NCI-H2196 (cell line): Measurements from ENCODE around the gene RAB21.
A peak's percentile ranks its signal among the peaks of the same experiment; 100 is the strongest.
"Not testable (repeated sequence)": the region's sequence is repeated elsewhere in the genome, so short reads cannot be mapped to it uniquely, and the experiment has no call there.

Experiments
- DNase-seq: peaks from one replicate; lab custom pipeline; 2025; ENCODE audit not compliant: unreplicated experiment; lab: John Stamatoyannopoulos, UW

Gene RAB21

DNA sequence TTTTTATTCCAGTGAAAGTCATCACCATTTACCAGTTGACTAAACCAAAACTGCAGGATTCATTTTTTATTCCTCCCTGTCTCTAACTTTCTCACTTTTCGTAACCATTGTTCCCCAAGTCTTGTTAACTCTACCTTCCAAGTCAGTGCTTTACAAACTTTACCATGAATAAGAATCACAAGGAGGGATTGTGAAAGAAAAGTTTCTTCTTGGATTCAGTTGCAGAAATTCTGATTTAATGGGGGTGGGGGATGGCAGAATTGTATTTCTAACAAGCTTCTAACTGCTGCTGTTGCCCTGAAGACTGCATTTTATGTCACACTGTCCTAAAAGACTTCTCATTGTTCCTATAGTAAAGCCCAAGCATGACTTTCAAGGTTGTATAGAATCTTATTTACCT, 5.0 kb upstream of the RAB21 start:
- DNase-seq, result no peak

DNA sequence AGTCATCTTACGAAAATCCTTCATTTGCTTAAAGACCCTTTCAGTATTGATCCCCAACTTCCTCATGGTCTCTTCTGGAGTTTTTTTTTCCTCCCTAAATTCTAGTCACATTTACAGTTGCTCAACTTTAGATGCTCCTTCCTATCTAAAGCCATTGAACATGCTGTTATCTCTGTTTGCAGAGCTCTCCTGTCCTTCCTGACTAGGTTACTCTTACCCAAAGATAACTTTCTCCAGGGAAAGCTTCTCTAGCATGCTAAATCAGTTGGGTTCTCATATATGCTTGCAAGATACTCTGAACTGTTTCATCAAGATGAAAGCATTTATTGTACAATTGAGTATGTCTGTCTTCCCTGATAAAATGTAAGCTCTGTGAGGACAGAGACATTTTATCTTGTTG, 1.8 kb upstream of the RAB21 start:
- DNase-seq, result no peak

DNA sequence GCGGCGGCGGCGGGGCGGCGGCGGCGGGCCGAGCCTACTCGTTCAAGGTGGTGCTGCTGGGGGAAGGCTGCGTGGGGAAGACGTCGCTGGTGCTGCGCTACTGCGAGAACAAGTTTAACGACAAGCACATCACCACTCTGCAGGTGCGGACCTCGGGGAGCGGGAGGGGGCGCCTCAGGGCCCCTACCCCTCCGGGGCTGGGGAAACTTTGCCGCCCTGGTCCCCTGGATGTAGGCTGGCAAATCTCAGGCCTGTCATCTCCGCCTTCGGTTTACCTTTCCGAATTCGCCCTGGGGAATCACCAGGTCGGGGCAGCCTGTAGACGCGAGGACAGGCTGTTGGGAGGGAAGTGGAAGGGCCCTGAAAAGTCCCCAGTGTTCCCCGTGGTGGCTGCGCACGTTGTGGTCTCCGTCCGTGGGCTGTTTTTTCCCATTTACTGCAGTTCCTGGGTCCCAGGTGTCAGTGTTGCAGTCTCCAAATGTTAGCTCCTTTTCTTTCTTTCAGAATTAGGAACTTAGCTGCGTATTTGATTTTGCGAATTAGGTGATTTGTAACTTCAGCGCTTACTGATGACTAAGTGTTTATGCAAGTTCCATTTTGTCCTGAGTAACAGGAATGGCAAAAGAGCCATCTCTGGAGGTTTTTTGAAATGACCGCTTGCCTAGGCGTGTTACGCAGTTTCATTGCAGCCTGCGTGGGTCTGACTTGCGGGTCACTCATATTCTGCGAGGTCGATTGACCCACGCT, 656 bp downstream of the RAB21 start:
- DNase-seq, result no peak

DNA sequence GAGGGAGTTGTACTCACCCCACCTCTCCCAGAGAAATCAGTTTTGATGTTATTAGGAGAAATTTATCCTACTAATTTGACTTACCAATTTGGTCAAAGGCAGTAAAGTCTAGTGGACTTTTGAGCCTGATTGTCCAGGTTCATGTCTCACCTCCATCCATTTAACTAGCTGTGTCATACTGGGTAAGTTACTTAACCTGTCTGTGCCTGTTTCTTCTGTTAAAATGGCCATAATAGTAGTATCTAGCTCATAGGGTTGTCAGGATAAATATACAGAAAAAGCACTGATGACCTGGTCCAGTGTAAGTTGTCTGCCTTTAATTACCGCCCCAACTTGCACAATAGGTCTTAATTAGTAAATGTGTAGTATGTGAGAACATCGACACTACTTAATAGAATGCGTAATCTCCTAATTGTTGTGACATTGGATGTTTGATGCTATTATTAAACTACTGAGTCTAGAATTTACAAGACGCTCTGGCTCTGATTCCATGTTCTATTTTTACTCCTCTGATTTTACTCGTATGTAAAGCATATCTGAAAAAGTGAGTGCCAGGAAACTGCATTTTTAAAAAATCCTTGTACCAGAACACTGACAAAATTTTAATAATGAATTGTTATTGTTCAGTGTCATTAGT, 1.5 kb downstream of the RAB21 start:
- DNase-seq, result no peak

DNA sequence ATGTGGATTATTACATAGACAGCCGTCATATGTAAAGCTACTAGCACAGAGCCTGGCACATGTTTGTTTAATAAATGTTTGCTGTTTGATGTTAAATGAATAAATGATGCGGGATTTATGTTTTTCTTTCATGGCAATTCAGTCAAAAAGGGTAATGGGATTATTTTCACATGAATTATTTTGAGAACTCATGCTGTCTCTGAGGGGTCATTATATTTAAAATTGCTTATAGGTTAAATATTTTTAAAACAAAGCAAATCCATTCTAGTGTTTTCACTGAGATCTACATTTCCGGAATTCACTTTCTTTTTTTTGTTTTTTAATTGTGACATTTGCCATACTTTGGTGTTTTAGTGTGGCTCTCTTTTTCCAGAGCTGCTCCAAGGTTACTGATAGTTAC, 5.3 kb downstream of the RAB21 start:
- no peak for DNase-seq

DNA sequence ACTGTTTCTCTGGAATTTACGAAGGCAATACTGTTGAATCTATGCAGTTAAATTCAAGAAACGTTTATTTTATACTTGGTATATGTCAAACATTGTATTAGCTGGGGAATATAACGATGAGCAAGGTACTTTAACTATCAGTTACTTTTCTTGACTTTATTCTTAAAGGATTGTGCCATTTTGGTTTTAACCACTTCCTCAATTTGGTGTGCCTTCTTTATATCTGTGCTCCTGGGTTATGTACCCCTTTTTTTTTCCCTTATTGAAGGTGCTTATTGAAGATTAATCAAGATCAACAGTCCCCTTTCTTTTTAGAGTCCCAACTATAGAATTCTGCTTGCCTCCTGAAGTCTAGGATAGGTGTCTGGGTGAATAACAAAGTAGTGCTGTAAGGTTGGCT, 5.8 kb downstream of the RAB21 start:
- no peak for DNase-seq

DNA sequence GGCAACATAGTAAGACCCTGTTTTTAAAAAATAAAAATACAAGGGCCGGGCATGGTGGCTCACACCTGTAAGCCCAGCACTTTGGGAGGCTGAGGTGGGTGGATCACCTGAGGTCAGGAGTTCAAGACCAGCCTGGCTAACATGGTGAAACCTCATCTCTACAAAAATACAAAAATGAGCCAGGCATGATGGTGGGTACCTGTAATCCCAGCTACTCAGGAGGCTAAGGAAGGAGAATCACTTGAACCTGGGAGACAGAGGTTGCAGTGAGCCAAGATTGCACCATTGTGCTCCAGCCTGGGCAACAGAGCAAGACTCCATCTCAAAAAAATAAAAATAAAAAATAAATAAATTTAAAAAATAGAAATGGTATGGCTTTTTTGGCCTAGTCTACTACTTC, 6.7 kb downstream of the RAB21 start:
- DNase-seq, result not testable (repeated sequence)

DNA sequence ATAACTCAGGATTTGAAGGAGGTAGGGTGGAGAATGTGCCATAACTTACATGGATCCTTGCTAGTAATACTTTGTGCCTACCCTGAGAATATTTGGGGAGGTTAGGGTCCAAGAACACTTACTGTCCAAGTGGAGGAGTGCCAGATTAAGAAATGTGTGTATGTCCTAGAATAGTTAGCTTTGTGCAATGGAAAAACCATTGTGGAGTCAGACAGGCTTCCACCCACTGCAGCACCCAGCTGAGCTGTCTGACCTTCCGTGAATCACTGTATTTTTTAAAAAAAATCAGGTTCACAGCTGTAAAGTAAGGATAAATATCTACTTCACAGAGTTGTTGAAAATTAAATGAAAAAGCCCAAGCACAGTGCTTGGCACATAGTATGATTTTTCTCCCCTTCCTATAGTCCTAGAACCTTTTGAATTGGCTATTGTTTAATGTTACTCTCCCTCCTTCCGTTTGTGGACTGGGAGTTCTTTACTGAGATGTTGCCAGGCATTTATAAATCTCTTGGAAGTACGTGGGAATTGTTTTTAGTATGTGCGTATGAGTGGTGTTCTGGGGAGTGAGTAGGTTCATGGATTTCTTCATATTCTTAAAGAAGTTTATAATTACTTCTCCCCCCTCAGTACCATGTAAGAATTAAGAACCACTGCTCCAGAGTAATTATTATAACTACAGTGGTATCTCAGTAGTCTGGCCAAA, 9.2 kb downstream of the RAB21 start:
- DNase-seq, result no peak

DNA sequence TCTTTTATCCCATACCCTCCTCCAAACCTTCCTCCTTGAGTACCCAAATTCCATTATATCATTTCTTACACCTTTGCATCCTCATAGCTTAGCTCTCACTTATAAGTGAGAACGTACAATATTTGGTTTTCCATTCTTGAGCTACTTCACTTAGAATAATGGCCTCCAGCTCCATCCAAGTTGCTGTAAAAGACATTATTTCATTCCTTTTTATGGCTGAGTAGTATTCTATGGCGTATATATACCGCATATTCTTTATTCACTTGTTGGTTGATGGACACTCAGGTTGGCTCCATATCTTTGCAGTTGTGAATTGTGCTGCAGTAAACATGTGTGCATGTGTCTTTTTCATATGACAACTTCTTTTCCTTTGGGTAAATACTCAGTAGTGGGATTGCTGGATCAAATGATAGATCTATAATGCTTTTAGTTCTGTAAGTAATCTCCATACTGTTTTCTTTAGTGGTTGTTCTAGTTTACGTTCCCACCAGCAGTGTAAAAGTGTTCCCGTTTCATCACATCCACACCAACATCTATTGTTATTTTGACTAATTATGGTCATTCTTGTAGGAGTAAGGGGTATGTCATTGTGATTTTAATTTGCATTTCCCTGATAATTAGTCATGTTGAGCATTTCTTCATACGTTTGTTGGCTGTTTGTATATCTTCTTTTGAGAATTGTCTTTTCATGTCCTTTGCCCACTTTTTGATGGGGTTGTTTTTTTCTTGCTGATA, 10.1 kb downstream of the RAB21 start:
- no peak for DNase-seq

DNA sequence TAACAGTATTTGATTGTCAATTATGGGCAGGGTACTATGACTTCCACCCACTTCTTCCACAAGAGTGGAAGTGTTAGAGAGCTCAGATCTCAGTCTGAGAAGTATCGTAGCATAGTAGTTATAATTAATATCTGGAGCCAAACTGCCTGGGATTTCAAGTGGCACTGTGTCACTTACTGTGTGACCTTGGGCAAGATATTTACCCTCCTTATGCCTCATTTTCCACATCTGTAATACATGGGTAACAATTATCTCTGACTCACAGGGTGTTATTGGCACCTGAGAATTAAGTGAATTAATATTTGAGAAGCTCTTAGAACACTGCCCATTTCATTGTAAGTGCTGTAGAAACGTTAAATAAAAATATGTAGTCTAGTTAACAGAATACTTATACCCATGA, 11.5 kb downstream of the RAB21 start:
- no peak for DNase-seq

DNA sequence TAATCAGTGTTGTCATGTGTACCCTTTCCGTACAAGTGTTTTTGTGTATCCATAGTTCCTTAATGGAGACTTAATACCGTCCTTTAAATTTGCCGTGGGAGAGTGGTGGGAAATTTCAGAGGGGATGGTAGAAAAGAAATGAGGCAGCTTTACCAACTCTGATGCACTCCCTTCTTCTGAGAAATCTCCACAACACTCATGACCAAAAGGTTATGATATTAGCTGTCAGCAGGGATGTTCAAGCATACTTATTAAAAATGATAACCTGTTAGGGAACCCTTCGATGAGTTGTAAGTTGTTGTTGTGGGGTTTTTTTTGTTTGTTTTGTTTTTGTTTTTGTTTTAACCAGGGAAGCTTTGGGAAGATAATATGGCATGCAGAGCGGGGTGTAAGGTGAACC, 12.5 kb downstream of the RAB21 start:
- no peak for DNase-seq

DNA sequence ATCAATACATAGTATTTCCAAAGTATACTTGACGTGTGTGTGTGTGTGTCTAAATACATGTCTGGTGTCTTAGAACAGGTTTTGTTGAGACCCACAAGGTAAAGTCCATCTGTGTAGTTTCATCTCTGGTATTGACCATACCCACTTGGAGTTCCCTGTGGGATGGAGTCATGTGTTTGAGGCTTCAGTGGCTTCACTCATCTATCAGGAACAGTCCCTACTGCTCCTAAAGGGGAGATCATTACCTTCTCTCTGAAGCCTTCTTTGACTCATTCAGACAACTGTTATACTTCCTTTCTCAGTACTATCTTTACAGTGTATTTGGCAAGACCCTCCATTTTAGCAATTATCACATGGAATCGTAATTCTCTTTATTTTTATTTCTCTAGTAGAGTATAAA, 14.2 kb downstream of the RAB21 start:
- DNase-seq, result no peak

DNA sequence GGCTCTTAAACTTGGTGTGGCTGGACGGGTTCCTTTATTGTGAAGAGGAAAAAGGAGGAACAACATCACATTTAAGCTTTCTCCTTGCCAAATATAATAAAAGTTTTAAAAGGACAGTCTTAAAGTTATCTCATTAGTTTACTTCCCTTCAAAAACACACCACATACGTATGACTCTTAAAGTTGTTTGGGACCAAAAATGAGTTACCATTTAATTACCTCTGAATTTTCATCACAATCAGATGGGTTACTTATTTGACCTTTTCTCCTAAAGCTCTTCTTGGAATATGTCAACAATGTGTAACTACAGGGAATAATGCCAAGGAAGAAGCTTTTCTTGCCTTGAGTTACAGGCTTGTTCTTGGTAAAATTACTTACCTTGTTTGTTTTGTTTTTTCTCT, 16.4 kb downstream of the RAB21 start:
- DNase-seq, result no peak

DNA sequence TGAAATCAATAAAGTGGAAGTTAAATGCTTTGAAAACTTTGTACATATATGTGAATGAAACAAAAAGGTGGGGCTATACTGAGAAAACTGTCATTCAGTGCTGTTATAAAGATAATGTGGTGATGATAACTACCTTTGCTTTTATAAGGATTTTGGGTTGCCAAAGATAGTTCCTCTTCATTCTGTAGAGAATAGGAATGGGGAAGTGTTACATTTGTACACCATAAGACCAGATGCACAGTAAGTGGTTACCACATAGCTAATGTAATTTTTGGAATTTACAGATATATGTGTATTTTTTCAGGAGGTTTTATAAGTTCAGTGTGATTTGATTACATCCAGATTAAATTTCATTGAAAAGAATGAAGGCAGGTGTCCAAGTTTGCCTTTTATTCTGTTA, 18.1 kb downstream of the RAB21 start:
- DNase-seq, result no peak

DNA sequence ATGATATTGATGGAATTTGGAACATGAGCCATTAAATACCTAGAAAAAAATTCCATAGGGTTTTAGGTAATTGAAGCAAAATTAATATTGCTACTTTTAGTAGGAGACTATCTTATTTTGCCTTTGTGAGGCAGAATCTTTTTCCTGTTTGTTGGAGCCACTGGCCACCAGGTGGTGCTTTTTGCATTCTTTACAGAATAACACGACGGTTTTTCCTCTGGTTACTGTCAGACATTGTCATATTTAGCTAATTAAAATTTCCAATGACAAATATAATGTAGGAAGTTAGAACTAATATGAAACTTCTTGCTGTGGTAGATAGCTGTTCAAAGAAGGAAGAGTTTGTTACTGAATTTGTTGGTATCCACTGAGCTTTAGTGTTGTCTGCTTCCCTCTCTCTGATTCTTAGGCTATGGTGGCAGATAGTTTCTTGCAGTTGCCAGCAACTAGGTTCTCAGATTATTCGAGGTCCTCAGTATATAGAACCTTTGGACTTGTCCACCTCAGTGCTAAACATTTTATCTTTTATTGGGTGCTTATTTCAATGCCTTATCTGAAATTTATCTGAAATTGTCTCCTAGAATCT, 25.7 kb downstream of the RAB21 start:
- peak; percentile 73 for DNase-seq

DNA sequence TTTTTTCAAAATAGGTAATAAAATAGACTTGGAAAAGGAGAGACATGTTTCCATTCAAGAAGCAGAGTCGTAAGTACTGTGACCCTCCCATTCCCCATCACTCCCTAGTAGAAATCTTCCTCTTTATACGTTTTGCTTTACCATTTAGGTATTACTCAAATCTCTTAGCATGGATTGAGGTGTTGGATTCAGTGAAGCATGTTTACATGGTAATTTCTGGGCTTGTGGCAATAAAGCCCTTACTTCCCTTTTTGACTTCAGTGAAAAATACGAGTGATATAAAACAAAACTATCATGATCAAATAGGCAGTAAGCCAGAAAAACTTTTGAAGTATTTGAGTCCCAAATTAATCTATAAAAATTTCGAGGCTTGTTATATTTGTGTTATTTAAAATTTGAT, 27.4 kb downstream of the RAB21 start:
- DNase-seq, result no peak

DNA sequence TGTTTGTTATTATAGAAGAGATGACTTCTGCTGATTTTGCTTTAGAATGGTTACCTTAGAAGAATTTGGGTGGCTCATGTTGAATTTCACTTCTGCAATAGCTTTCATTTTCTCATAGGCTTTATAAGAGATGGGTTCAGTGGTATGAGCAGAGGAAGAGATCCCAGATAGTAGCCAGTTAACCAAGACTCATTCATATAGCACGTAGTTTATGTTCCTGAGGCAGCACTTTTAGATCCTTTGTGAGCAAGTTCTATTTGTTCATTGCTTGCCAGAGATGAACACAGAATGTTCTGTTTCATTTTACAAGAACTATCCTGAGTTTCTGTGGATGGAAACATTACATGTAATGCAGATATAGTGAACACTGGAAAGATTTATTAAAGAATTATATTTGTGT, 32.2 kb downstream of the RAB21 start:
- DNase-seq, result no peak

DNA sequence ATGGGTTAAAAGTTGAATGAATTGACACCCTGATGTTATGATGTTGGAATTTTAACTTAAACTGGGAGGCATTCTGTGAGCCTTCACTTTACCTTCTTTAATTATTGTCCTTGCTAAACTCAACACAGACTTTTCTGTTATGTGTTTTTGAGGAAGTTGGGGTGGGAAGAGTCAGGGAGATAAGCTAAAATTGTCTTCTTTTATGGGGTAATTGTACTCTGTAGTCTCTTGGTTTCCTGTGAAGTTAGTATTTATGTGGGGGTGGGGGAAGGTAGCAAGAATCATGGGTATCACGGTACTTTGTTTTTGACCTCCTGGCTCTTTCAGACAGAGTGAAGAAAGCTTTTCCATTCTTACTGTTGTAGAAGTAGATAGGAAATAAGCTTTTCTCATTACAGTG, 32.9 kb downstream of the RAB21 start:
- no peak for DNase-seq

DNA sequence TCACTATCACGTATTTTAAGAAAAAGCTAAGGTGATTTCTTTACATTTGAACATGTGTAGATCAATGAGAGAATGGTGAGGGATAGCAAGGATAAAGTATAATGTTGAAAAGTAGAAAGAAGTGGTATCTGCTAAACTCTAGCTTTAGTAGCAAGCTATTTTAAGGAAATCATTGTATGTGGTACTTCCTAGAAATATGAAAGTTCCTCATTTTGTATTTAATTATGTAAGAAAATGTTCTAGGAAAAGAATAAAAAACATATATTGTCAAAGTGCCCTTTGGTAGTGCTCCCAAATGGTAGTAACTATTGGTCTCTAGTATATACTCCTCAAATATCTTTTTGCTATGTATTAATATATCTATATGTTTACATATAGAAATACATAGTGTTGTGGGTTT, 35.7 kb downstream of the RAB21 start:
- DNase-seq, result no peak

DNA sequence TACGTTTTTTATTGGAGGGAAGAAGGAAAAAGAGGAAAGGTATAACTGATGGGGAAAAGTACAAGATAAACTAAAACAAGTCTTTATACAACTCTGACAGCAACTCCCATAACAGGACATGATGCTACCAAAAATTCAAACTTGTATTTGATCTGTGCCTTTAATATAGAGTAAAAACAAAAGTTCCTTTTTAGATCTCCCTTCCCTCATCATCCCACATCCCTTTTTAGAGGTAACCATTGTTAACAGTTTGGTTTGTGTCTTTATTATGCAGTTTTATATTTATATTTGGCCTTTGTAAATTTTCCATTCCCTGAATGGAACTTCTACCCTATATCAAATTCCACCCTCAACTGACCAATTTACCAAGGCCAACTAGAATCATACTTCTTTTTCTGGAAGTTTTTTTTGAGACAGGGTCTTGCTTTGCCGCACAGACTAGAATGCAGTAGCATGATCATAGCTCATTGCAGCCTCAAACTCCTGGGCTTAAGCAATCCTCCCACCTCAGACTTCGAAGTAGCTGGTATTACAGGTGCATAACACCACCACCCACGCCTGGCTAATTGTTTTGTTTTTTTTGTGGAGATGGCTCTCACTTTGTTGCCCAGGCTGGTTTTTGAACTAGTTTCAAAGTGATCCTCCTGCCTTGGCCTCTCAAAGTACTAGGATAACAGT, 36.9 kb downstream of the RAB21 start:
- no peak for DNase-seq

DNA sequence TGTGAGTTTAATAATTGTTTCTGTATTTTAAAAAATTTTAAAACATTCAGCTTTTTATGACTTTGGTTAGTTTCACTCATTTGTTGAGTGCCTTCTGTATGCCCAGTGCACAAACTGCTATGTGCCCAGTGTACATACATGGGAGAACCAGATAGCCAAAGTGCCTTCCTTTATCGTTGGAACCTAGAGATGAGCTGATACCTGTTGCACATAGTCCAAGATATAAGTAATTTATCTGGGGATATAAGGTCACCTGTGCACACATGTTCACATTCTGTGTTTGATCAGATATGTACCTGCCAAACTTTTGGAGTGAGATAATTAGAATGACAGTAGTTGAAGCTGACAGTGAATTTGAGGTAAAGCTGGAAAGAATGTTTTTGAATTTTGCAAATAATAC, 37.9 kb downstream of the RAB21 start:
- no peak for DNase-seq
